GM23248 (cell line): Measurements from ENCODE around the gene LRRC9. TPM values are rescaled to one million over a fixed set of nuclear protein-coding genes. Genes with fewer than 3 reads are reported as not detected.

Source experiments
- DNase-seq: peaks from one replicate; pipeline ENCODE4 v3.0.0-alpha.2; 2015
- H2AFZ ChIP-seq: fragments of 200-600 bp; sonication (generic); 2 replicates; pipeline ENCODE4 v1.6.1; 2016; ENCODE audit warnings: antibody characterized with exemption
- H3F3A ChIP-seq: fragments of 200-600 bp; sonication (generic); 2 replicates; pipeline ENCODE4 v1.6.1; 2016; ENCODE audit warnings: mild to moderate bottlenecking, antibody characterized with exemption, mixed run types; ENCODE audit not compliant: insufficient read depth
- H3K27ac ChIP-seq: fragments of 200-600 bp; sonication (generic); 2 replicates; pipeline ENCODE4 v1.5.1; 2016; ENCODE audit warnings: mild to moderate bottlenecking
- H3K27me3 ChIP-seq: fragments of 200-600 bp; sonication (generic); replicated peaks from 2 replicates; pipeline ENCODE4 v1.6.1; 2016; ENCODE audit warnings: mild to moderate bottlenecking; ENCODE audit not compliant: insufficient read depth
- H3K36me3 ChIP-seq: fragments of 200-600 bp; sonication (generic); 2 replicates; pipeline ENCODE4 v1.6.1; 2016; ENCODE audit warnings: low read depth, mild to moderate bottlenecking
- H3K4me1 ChIP-seq: fragments of 200-600 bp; sonication (generic); 2 replicates; pipeline ENCODE4 v1.6.1; 2016; ENCODE audit warnings: mild to moderate bottlenecking; ENCODE audit not compliant: insufficient read depth
- H3K4me2 ChIP-seq: fragments of 200-600 bp; sonication (generic); one replicate; pipeline ENCODE4 v1.6.1; 2016; ENCODE audit warnings: mild to moderate bottlenecking; ENCODE audit not compliant: unreplicated experiment
- H3K4me3 ChIP-seq: fragments of 200-600 bp; sonication (generic); 2 replicates; pipeline ENCODE4 v1.5.1; 2016; ENCODE audit warnings: mild to moderate bottlenecking
- H3K79me2 ChIP-seq: fragments of 200-600 bp; sonication (generic); 2 replicates; pipeline ENCODE4 v1.6.1; 2016; ENCODE audit warnings: mild to moderate bottlenecking; ENCODE audit not compliant: insufficient read depth
- H3K9ac ChIP-seq: fragments of 200-600 bp; sonication (generic); 2 replicates; pipeline ENCODE4 v1.6.1; 2016; ENCODE audit warnings: mild to moderate bottlenecking
- H3K9me2 ChIP-seq: fragments of 200-600 bp; sonication (generic); 2 replicates; pipeline ENCODE4 v1.6.1; 2016; ENCODE audit warnings: mixed run types, mild to moderate bottlenecking, moderate library complexity; ENCODE audit not compliant: insufficient read depth
- H3K9me3 ChIP-seq: fragments of 200-600 bp; sonication (generic); one replicate; pipeline ENCODE4 v1.6.1; 2017; ENCODE audit warnings: low read depth
- H4K20me1 ChIP-seq: fragments of 200-600 bp; sonication (generic); 2 replicates; pipeline ENCODE4 v1.6.0; 2016; ENCODE audit not compliant: insufficient read depth
- EZH2 ChIP-seq: fragments of 200-600 bp; sonication (generic); IDR thresholded peaks from 2 replicates; pipeline ENCODE4 v1.6.1; 2018; ENCODE audit warnings: antibody characterized with exemption, mild to moderate bottlenecking; ENCODE audit not compliant: insufficient read depth, poor library complexity, severe bottlenecking
- EZH2phosphoT487 ChIP-seq: fragments of 200-600 bp; sonication (generic); IDR thresholded peaks from 2 replicates; pipeline ENCODE4 v1.6.1; 2018; ENCODE audit warnings: antibody characterized with exemption, moderate library complexity, mild to moderate bottlenecking, low read depth; ENCODE audit not compliant: insufficient read depth
- WGBS, 2 experiments: methylation state at CpG; one replicate each; pipeline ENCODE4 v1.1.6; 2015 to 2017; ENCODE audit warnings: low lambda C conversion rate in 2 of 2, low coverage in 1 of 2; ENCODE audit errors: missing lambda C conversion rate in 2 of 2; 5-methylcytosine and 5-hydroxymethylcytosine counted together
- in situ Hi-C: fragments of 300-500 bp; cut with MboI; formaldehyde crosslinking; loops from 2 replicates; pipeline ENCODE4 v1.15.0; 2020
- polyA plus RNA-seq: library from polyadenylated mRNA; unstranded; fragments of >200 nt; fragmentation: Nextera tagmentation; extraction: Ambion mirVana; gene quantifications from 2 replicates; pipeline ENCODE4 v1.2.1, GENCODE V29; 2016
- total RNA-seq: library from RNA; depleted of rRNA; stranded (reverse); fragments of >200 nt; shearing (Covaris generic); gene quantifications from 2 replicates; pipeline ENCODE4 v1.2.3, GENCODE V29; 2014

Gene LRRC9
- total and polyA plus RNA-seq, 2 experiments from 2014 or later = not detected

GRCh38 chr14:59905188-59905587 lies 14.8 kb upstream of the LRRC9 start:
- Histone ChIP-seq H3K9me2 (no peaks in the 10 kb centered on the region), H2AFZ (no peak overlapping the region), H3K9ac (no peak overlapping the region), H3K4me1 (no peaks in the 10 kb centered on the region), H3K4me2 (no peak overlapping the region), H3K4me3 (no peak overlapping the region), H3K36me3 (no peaks in the 10 kb centered on the region), H3K27me3 (no peaks in the 10 kb centered on the region; the same call in 1 of the 2 replicates), H3F3A (no peaks in the 10 kb centered on the region), H3K9me3 (no peaks in the 10 kb centered on the region), H3K27ac (no peak overlapping the region), H3K79me2 (no peaks in the 10 kb centered on the region), H4K20me1 (no peaks in the 10 kb centered on the region)
- peak; percentile 22 for DNase-seq
- WGBS, 2 experiments = 17 to 27% methylated on average over 2 of the region's 2 CpGs
- in situ Hi-C loops = no loop called here
- no peak for TF ChIP-seq EZH2
- no peak for TF ChIP-seq EZH2phosphoT487

- no peaks in the 10 kb centered on the region for H3K4me1 ChIP-seq
- TF ChIP-seq EZH2phosphoT487 (no peak), EZH2 (no peak)
- H2AFZ ChIP-seq = no peak overlapping the region
- no peaks in the 10 kb centered on the region for H3K9me3 ChIP-seq
- H3K27me3 ChIP-seq = peaks cover 2% of the 10 kb centered on the region; the same call in 1 of the 2 replicates
- H3K4me3 ChIP-seq = no peak overlapping the region
- in situ Hi-C loops = no loop called here
- no peaks in the 10 kb centered on the region for H3K36me3 ChIP-seq
- no peak for DNase-seq
- no peak overlapping the region for H3K9ac ChIP-seq
- no peak overlapping the region for H3K27ac ChIP-seq
- 49 to 51% methylated on average over 2 of the region's 2 CpGs for WGBS, 2 experiments
- no peaks in the 10 kb centered on the region for H3K79me2 ChIP-seq
- no peak overlapping the region for H3K4me2 ChIP-seq
- H3F3A ChIP-seq = no peaks in the 10 kb centered on the region
- H3K9me2 ChIP-seq = no peaks in the 10 kb centered on the region
- H4K20me1 ChIP-seq = no peaks in the 10 kb centered on the region
Observed at GRCh38 chr14:59912443-59912842, 7.5 kb upstream of the LRRC9 start.

GRCh38 chr14:59913187-59913586 lies 6.8 kb upstream of the LRRC9 start:
- no peak overlapping the region for H3K4me2 ChIP-seq
- H3K9ac ChIP-seq = no peak overlapping the region
- H3F3A ChIP-seq = no peaks in the 10 kb centered on the region
- H3K9me2 ChIP-seq = no peaks in the 10 kb centered on the region
- no peak overlapping the region for H2AFZ ChIP-seq
- no peaks in the 10 kb centered on the region for H3K4me1 ChIP-seq
- H4K20me1 ChIP-seq = no peaks in the 10 kb centered on the region
- no peak for TF ChIP-seq EZH2
- TF ChIP-seq EZH2phosphoT487 = no peak
- no peak for DNase-seq
- H3K27ac ChIP-seq = no peak overlapping the region
- in situ Hi-C loops = no loop called here
- WGBS, 2 experiments = 29 to 38% methylated on average over 1 of the region's 1 CpG
- no peaks in the 10 kb centered on the region for H3K79me2 ChIP-seq
- H3K4me3 ChIP-seq = no peak overlapping the region
- H3K36me3 ChIP-seq = no peaks in the 10 kb centered on the region
- peaks cover 10% of the 10 kb centered on the region; the same call in 1 of the 2 replicates for H3K27me3 ChIP-seq
- no peaks in the 10 kb centered on the region for H3K9me3 ChIP-seq

GRCh38 chr14:59918824-59919569 lies 947 bp upstream of the LRRC9 start:
- H3K79me2 ChIP-seq = no peaks in the 10 kb centered on the region
- peaks cover 4% of the 10 kb centered on the region; the same call in 1 of the 2 replicates for H3K4me1 ChIP-seq
- H3K9me3 ChIP-seq = no peaks in the 10 kb centered on the region
- peak overlapping the region; percentile 28 for H2AFZ ChIP-seq
- 1 to 3% methylated on average over 18 of the region's 18 CpGs for WGBS, 2 experiments
- no peaks in the 10 kb centered on the region for H3K36me3 ChIP-seq
- TF ChIP-seq EZH2 = no peak
- TF ChIP-seq EZH2phosphoT487 = no peak
- H3K4me2 ChIP-seq = peak overlapping the region; percentile 59
- peak overlapping the region; percentile 51 for H3K4me3 ChIP-seq
- no peaks in the 10 kb centered on the region for H4K20me1 ChIP-seq
- H3K9ac ChIP-seq = no peak overlapping the region
- H3K27me3 ChIP-seq = peaks cover 36% of the 10 kb centered on the region
- H3F3A ChIP-seq = no peaks in the 10 kb centered on the region
- in situ Hi-C loops = no loop called here
- H3K27ac ChIP-seq = no peak overlapping the region
- peak; percentile 60 for DNase-seq
- no peaks in the 10 kb centered on the region for H3K9me2 ChIP-seq

GRCh38 chr14:59920378-59920683 lies 387 bp downstream of the LRRC9 start:
- Histone ChIP-seq H3K79me2 (no peaks in the 10 kb centered on the region), H4K20me1 (no peaks in the 10 kb centered on the region), H3K27ac (no peak overlapping the region), H3K4me1 (peaks cover 4% of the 10 kb centered on the region; the same call in 1 of the 2 replicates), H3K4me2 (no peak overlapping the region), H3K36me3 (no peaks in the 10 kb centered on the region), H3K9me2 (no peaks in the 10 kb centered on the region), H3K9ac (no peak overlapping the region), H3K9me3 (no peaks in the 10 kb centered on the region), H3K4me3 (no peak overlapping the region), H2AFZ (no peak overlapping the region), H3F3A (no peaks in the 10 kb centered on the region), H3K27me3 (peaks cover 36% of the 10 kb centered on the region)
- 97 to 100% methylated on average over 1 of the region's 1 CpG for WGBS, 2 experiments
- DNase-seq = no peak
- in situ Hi-C loops = no loop called here
- TF ChIP-seq EZH2phosphoT487 (no peak), EZH2 (no peak)
